WTC11 (cell line): ENCODE results near the gene DEPDC5. TPM values are rescaled to one million over a fixed set of nuclear protein-coding genes. Genes with fewer than 3 reads are reported as not detected.
"Not testable (repeated sequence)": the region's sequence is repeated elsewhere in the genome, so short reads cannot be mapped to it uniquely, and the experiment has no call there.

Experiments
- ATAC-seq: fragments of 200-7000 bp; cut with Tn5 transposase; 2 replicates; pipeline ENCODE4 v1.10.0; 2021; ENCODE audit warnings: mild to moderate bottlenecking, moderate library complexity
- CTCF ChIA-PET: fragments of 300-600 bp; sonication (Branson Sonifier 250); formaldehyde crosslinking; loops from one replicate; lab custom pipeline; 2021; ENCODE audit warnings: antibody characterized with exemption; lab: Charles Lee
- POLR2A ChIA-PET: fragments of 350-600 bp; sonication (Branson Sonifier 250); formaldehyde crosslinking; loops from one replicate; lab custom pipeline; 2021; ENCODE audit warnings: antibody characterized with exemption; lab: Charles Lee
- DNase-seq: peaks from one replicate; pipeline ENCODE4 v3.0.0; 2021; ENCODE audit warnings: low spot score
- H3K27ac Mint-ChIP-seq: 2 replicates; pipeline ENCODE4 v1.8.0; 2021; ENCODE audit warnings: mixed read lengths
- H3K27me3 Mint-ChIP-seq: 2 replicates; pipeline ENCODE4 v1.8.0; 2021; ENCODE audit warnings: low read depth, mild to moderate bottlenecking, moderate library complexity, mixed read lengths
- H3K36me3 Mint-ChIP-seq: 2 replicates; pipeline ENCODE4 v1.8.0; 2021; ENCODE audit warnings: mixed read lengths
- H3K4me1 Mint-ChIP-seq: 2 replicates; pipeline ENCODE4 v1.8.0; 2022; ENCODE audit warnings: mixed read lengths
- H3K4me3 Mint-ChIP-seq: 2 replicates; pipeline ENCODE4 v1.8.0; 2021; ENCODE audit warnings: mild to moderate bottlenecking, moderate library complexity, mixed read lengths
- H3K9me3 Mint-ChIP-seq: 2 replicates; pipeline ENCODE4 v1.8.0; 2021; ENCODE audit warnings: mixed read lengths
- EMX1 ChIP-seq: fragments of 250-450 bp; sonication (Bioruptor Pico); IDR thresholded peaks from 2 replicates; pipeline ENCODE4 v1.8.0; 2021; ENCODE audit warnings: mild to moderate bottlenecking
- ETV6 ChIP-seq: sonication (generic); formaldehyde crosslinking; IDR thresholded peaks from 2 replicates; pipeline ENCODE4 v1.8.1; 2022; ENCODE audit warnings: mild to moderate bottlenecking, missing genetic modification reagents
- FOXK1 ChIP-seq: sonication (generic); formaldehyde crosslinking; IDR thresholded peaks from 2 replicates; pipeline ENCODE4 v1.8.0; 2022; ENCODE audit warnings: mild to moderate bottlenecking, moderate library complexity, missing genetic modification reagents
- JUN ChIP-seq: sonication (generic); formaldehyde crosslinking; IDR thresholded peaks from 2 replicates; pipeline ENCODE4 v1.8.0; 2023; ENCODE audit warnings: mild to moderate bottlenecking, missing genetic modification reagents
- KAT7 ChIP-seq: sonication (generic); formaldehyde crosslinking; IDR thresholded peaks from 2 replicates; pipeline ENCODE4 v1.8.1; 2023; ENCODE audit warnings: missing genetic modification reagents, mild to moderate bottlenecking, borderline replicate concordance
- NFE2L1 ChIP-seq: sonication (generic); formaldehyde crosslinking; IDR thresholded peaks from 2 replicates; pipeline ENCODE4 v1.8.1; 2023; ENCODE audit warnings: missing genetic modification reagents
- PRDM15 ChIP-seq: sonication (generic); formaldehyde crosslinking; IDR thresholded peaks from 2 replicates; pipeline ENCODE4 v1.8.0; 2022; ENCODE audit warnings: missing genetic modification reagents
- SMAD4 ChIP-seq: sonication (generic); formaldehyde crosslinking; IDR thresholded peaks from 2 replicates; pipeline ENCODE4 v1.8.0; 2022; ENCODE audit warnings: mild to moderate bottlenecking, missing genetic modification reagents
- SOX15 ChIP-seq: fragments of 250-450 bp; sonication (Bioruptor Pico); IDR thresholded peaks from 2 replicates; pipeline ENCODE4 v1.9.0; 2021; ENCODE audit warnings: mild to moderate bottlenecking
- ZNF121 ChIP-seq: sonication (generic); formaldehyde crosslinking; IDR thresholded peaks from 2 replicates; pipeline ENCODE4 v1.8.0; 2023; ENCODE audit warnings: missing genetic modification reagents
- total RNA-seq: library from RNA; stranded (reverse); gene quantifications from 3 replicates; pipeline ENCODE4 v1.2.3, GENCODE V29; 2021
- TF ChIP-seq, protein P1 (sequence below): fragments of 250-450 bp; sonication (Bioruptor Pico); IDR thresholded peaks from 2 replicates; pipeline ENCODE4 v1.9.0; 2021; ENCODE audit warnings: moderate library complexity, mild to moderate bottlenecking, inconsistent platforms, borderline replicate concordance
- TF ChIP-seq, protein P2 (sequence below): fragments of 250-450 bp; sonication (Bioruptor Pico); IDR thresholded peaks from 2 replicates; pipeline ENCODE4 v1.9.0; 2021; ENCODE audit warnings: mild to moderate bottlenecking
- TF ChIP-seq, protein P3 (sequence below): fragments of 250-450 bp; sonication (Bioruptor Pico); conservative IDR thresholded peaks from 2 replicates; pipeline ENCODE4 v1.9.0; 2021; ENCODE audit warnings: mild to moderate bottlenecking
- TF ChIP-seq, protein P4 (sequence below): sonication (generic); formaldehyde crosslinking; IDR thresholded peaks from 2 replicates; pipeline ENCODE4 v1.8.0; 2023; ENCODE audit warnings: mild to moderate bottlenecking, missing genetic modification reagents

The DEPDC5 gene
- total RNA-seq, 1 experiment from 2014 or later: 40.5 TPM

GRCh38 chr22:31812977-31813605 is 59.3 kb downstream of the DEPDC5 start:
- ChIA-PET POLR2A (no interaction called here), CTCF (interaction anchor here (0.7 to 2.3 kb wide), 3 partner anchors 94 to 164 kb away, joined by 4 to 11 read pairs (median 5); no protein-coding TSS in a partner anchor)
- H3K4me1 Mint-ChIP-seq: no peaks in the 10 kb centered on the region
- ATAC-seq (no peak), DNase-seq (no peak)
- no peak overlapping the region for H3K4me3 Mint-ChIP-seq
- TF ChIP-seq EMX1 (CRISPR knock-in tag): no peak
- no peaks in the 10 kb centered on the region for H3K27me3 Mint-ChIP-seq
- peaks cover 50% of the 10 kb centered on the region for H3K36me3 Mint-ChIP-seq
- no peak overlapping the region for H3K27ac Mint-ChIP-seq
- no peaks in the 10 kb centered on the region for H3K9me3 Mint-ChIP-seq

- peaks cover 59% of the 10 kb centered on the region for H3K36me3 Mint-ChIP-seq
- DNase-seq, H3K27ac Mint-ChIP-seq, H3K27me3 Mint-ChIP-seq, H3K4me1 Mint-ChIP-seq, ATAC-seq, H3K4me3 Mint-ChIP-seq, CTCF ChIA-PET, POLR2A ChIA-PET, H3K9me3 Mint-ChIP-seq: not testable (repeated sequence)
Observed at GRCh38 chr22:31813898-31814297, 60.1 kb downstream of the DEPDC5 start.

DNA sequence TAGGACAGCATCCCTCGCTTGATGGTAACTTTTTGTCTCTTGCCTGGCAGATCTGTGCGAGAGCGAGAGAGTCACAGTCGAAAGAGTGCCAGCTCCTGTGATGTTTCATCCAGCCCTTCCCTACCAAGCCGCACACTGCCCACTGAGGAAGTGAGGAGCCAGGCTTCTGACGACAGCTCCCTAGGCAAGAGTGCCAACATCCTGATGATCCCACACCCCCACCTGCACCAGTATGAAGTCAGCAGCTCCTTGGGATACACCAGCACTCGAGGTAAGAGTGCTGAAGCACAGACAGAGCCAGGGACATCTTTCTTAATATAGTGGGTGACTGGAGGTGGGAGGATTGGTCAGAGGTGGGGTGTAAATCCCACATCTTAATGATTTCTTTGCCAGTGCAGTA is 61.1 kb downstream of the DEPDC5 start:
- ChIA-PET POLR2A (interaction anchor here (0.6 kb wide), 1 partner anchor 582 kb away, joined by 3 read pairs; no protein-coding TSS in a partner anchor), CTCF (interaction anchor here (1.2 kb wide), 1 partner anchor 156 kb away, joined by 6 read pairs; no protein-coding TSS in a partner anchor)
- no peaks in the 10 kb centered on the region for H3K9me3 Mint-ChIP-seq
- H3K4me1 Mint-ChIP-seq: no peaks in the 10 kb centered on the region
- H3K27ac Mint-ChIP-seq: no peak overlapping the region
- TF ChIP-seq ZNF121 (no peak), SOX15 (CRISPR knock-in tag) (no peak), FOXK1 (CRISPR knock-in tag) (no peak), EMX1 (CRISPR knock-in tag) (no peak), PRDM15 (no peak), SMAD4 (CRISPR knock-in tag) (no peak), KAT7 (no peak), JUN (CRISPR knock-in tag) (no peak), ETV6 (CRISPR knock-in tag) (no peak), NFE2L1 (CRISPR knock-in tag) (no peak)
- TF ChIP-seq, protein P1, sequence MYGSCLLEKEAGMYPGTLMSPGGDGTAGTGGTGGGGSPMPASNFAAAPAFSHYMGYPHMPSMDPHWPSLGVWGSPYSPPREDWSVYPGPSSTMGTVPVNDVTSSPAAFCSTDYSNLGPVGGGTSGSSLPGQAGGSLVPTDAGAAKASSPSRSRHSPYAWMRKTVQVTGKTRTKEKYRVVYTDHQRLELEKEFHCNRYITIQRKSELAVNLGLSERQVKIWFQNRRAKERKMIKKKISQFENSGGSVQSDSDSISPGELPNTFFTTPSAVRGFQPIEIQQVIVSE (CRISPR knock-in tag): no peak
- TF ChIP-seq, protein P2, sequence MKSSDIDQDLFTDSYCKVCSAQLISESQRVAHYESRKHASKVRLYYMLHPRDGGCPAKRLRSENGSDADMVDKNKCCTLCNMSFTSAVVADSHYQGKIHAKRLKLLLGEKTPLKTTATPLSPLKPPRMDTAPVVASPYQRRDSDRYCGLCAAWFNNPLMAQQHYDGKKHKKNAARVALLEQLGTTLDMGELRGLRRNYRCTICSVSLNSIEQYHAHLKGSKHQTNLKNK (CRISPR knock-in tag): no peak
- TF ChIP-seq, protein P3, sequence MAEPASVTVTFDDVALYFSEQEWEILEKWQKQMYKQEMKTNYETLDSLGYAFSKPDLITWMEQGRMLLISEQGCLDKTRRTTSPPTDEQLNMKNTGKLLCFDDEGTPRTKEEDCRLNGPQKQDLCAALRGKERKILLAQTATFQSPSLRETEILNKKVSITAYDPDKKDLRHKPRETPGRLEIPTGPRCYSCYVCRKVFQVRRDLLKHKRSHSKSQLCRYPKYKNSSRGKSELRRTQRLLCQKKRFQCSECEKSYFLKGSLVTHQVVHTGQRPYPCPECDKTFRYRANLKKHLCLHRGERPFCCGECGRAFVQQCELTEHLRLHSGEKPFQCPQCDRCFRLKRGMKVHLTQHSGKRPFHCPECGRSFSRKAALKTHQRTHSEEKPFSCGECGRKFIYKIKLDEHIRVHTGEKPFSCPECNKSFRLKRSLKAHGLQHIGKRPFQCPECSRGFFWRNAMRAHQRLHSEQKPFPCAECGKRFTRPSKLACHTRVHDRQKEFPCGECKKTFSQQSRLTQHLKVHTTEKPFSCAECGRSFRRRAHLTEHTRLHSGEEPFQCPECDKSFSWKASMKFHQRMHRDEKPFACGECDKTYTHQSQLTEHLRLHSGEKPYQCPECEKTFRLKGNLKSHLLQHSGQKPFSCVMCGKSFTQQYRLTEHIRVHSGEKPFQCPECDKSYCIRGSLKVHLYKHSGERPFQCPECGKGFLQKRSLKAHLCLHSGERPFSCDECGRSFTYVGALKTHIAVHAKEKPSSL (CRISPR knock-in tag): no peak
- TF ChIP-seq, protein P4, sequence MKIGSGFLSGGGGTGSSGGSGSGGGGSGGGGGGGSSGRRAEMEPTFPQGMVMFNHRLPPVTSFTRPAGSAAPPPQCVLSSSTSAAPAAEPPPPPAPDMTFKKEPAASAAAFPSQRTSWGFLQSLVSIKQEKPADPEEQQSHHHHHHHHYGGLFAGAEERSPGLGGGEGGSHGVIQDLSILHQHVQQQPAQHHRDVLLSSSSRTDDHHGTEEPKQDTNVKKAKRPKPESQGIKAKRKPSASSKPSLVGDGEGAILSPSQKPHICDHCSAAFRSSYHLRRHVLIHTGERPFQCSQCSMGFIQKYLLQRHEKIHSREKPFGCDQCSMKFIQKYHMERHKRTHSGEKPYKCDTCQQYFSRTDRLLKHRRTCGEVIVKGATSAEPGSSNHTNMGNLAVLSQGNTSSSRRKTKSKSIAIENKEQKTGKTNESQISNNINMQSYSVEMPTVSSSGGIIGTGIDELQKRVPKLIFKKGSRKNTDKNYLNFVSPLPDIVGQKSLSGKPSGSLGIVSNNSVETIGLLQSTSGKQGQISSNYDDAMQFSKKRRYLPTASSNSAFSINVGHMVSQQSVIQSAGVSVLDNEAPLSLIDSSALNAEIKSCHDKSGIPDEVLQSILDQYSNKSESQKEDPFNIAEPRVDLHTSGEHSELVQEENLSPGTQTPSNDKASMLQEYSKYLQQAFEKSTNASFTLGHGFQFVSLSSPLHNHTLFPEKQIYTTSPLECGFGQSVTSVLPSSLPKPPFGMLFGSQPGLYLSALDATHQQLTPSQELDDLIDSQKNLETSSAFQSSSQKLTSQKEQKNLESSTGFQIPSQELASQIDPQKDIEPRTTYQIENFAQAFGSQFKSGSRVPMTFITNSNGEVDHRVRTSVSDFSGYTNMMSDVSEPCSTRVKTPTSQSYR: no peak
- no peak overlapping the region for H3K4me3 Mint-ChIP-seq
- ATAC-seq (no peak), DNase-seq (no peak)
- H3K27me3 Mint-ChIP-seq: no peaks in the 10 kb centered on the region
- H3K36me3 Mint-ChIP-seq: peaks cover 60% of the 10 kb centered on the region
